H1 (cell line): Measurements from ENCODE around the gene METRN. TPM values are rescaled to one million over a fixed set of nuclear protein-coding genes. Genes with fewer than 3 reads are reported as not detected.

Experiments used
- BCL11A ChIP-seq, 2 experiments: IDR thresholded peaks; one replicate each; pipeline ENCODE4 v1.6.1; 2011; ENCODE audit warnings: low read depth in 2 of 2, low read length in 2 of 2, mild to moderate bottlenecking in 2 of 2
- CHD1 ChIP-seq: IDR thresholded peaks from 2 replicates; pipeline ENCODE4 v1.6.1; 2012; ENCODE audit warnings: low read depth, low read length, improper control_type of control experiment
- EZH2 ChIP-seq: fragments of 200-600 bp; sonication (generic); IDR thresholded peaks from 2 replicates; pipeline ENCODE4 v1.7.1; 2012; ENCODE audit warnings: low read depth, mild to moderate bottlenecking, moderate library complexity, low read length, inconsistent platforms; ENCODE audit not compliant: severe bottlenecking
- KDM5A ChIP-seq: fragments of 200-600 bp; IDR thresholded peaks from 2 replicates; pipeline ENCODE4 v1.7.1; 2012; ENCODE audit warnings: mild to moderate bottlenecking, low read length, inconsistent platforms, mixed read lengths
- NRF1 ChIP-seq: IDR thresholded peaks from 2 replicates; pipeline ENCODE4 v1.6.1; 2011; ENCODE audit warnings: mild to moderate bottlenecking, low read depth, low read length, improper control_type of control experiment
- SP1 ChIP-seq: IDR thresholded peaks from 2 replicates; pipeline ENCODE4 v1.6.1; 2011; ENCODE audit warnings: low read depth, low read length
- TAF1 ChIP-seq: IDR thresholded peaks from 2 replicates; pipeline ENCODE4 v1.6.1; 2011; ENCODE audit warnings: mild to moderate bottlenecking, low read depth, low read length
- YY1 ChIP-seq: IDR thresholded peaks from 2 replicates; pipeline ENCODE4 v1.6.1; 2011; ENCODE audit warnings: low read depth, mild to moderate bottlenecking, low read length
- polyA plus RNA-seq, 7 experiments: library from polyadenylated mRNA; depleted of rRNA in 3 of 7; stranded (reverse) in 5 of 7; unstranded in 2 of 7; fragments of >200 nt in 5 of 7; fragments of 200-250 nt in 2 of 7; gene quantifications; 1 replicate in 5 of 7; 2 replicates in 1 of 7; 4 replicates in 1 of 7; pipeline versions ENCODE4 v1.2.1 to v1.2.3, GENCODE V29; 2011 to 2013; ENCODE audit warnings: missing spikeins in 2 of 7, mixed read lengths in 2 of 7
- total RNA-seq: library from RNA; stranded (reverse); fragmentation: NEBNext Ultra II Directional; extraction: Animal tissue kit (Norgen Biotek cat#: 25700); gene quantifications from 2 replicates; pipeline ENCODE4 v1.2.1, GENCODE V29; 2021

The METRN gene
- total and polyA plus RNA-seq, 2 of the 8 experiments (the other 6 are each of a cell fraction or from before 2014, with no cell fraction given), result 18.7 to 25.8 TPM

- TF ChIP-seq SP1, result no peak
- TF ChIP-seq KDM5A, result peak; percentile 75; the same call in 1 of the 2 replicates
- no peak for TF ChIP-seq CHD1
- peak; percentile 86 for TF ChIP-seq TAF1
- TF ChIP-seq NRF1, result no peak
- no peak for TF ChIP-seq BCL11A (IDR thresholded peaks at IDR 0.05; ENCODE audit: low read depth in 2 of 2, low read length in 2 of 2)
- 0 out of 2 replicates have a peak, but pooled peaks have one; percentile 32 for TF ChIP-seq YY1
- TF ChIP-seq EZH2, result no peak
Observed at GRCh38 chr16:720990-721764, 6.3 kb downstream of the METRN start, which contains the start of gene ANTKMT (continued).
